Loucy (cell line): ENCODE measurements around the gene CHMP4B.

Experiments
- CTCF ChIP-seq: fragments of 200-600 bp; sonication (generic); conservative IDR thresholded peaks from 2 replicates; pipeline ENCODE4 v1.5.1; 2014; ENCODE audit warnings: mild to moderate bottlenecking, antibody characterized with exemption, low read length
- EZH2phosphoT487 ChIP-seq: fragments of 200-600 bp; IDR thresholded peaks from 2 replicates; pipeline ENCODE4 v1.6.1; 2018; ENCODE audit warnings: antibody characterized with exemption, mild to moderate bottlenecking, moderate library complexity, borderline replicate concordance

GRCh38 chr20:33839591-33839990, 28.4 kb downstream of the CHMP4B start:
- no peak for TF ChIP-seq EZH2phosphoT487
- TF ChIP-seq CTCF, result no peak
